GM23338 (cell line): Measurements from ENCODE around the gene ZBTB20. TPM values are rescaled to one million over a fixed set of nuclear protein-coding genes. Genes with fewer than 3 reads are reported as not detected.

Experiments used
- ATAC-seq: fragments of 200-7000 bp; cut with Tn5 transposase; 3 replicates; pipeline ENCODE4 v1.9.1; 2020
- DNase-seq: peaks from one replicate; pipeline ENCODE4 v3.0.0-alpha.2; 2015; ENCODE audit warnings: low spot score
- H2AFZ ChIP-seq: fragments of 200-600 bp; sonication (generic); 2 replicates; pipeline ENCODE4 v1.8.0; 2016; ENCODE audit warnings: antibody characterized with exemption, mild to moderate bottlenecking, moderate library complexity
- H3F3A ChIP-seq: fragments of 200-600 bp; sonication (generic); replicated peaks from 2 replicates; pipeline ENCODE4 v1.8.0; 2017; ENCODE audit warnings: antibody characterized with exemption, mixed run types, low read depth
- H3K27ac ChIP-seq: fragments of 200-600 bp; sonication (generic); 2 replicates; pipeline ENCODE4 v1.6.1; 2016; ENCODE audit warnings: low read depth
- H3K27me3 ChIP-seq: fragments of 200-600 bp; sonication (generic); 2 replicates; pipeline ENCODE4 v1.8.0; 2016; ENCODE audit warnings: mild to moderate bottlenecking, mixed run types, moderate library complexity; ENCODE audit not compliant: insufficient read depth
- H3K36me3 ChIP-seq: fragments of 200-600 bp; sonication (generic); 2 replicates; pipeline ENCODE4 v1.8.0; 2016; ENCODE audit warnings: mild to moderate bottlenecking; ENCODE audit not compliant: insufficient read depth
- H3K4me1 ChIP-seq: fragments of 200-600 bp; sonication (generic); 2 replicates; pipeline ENCODE4 v1.8.0; 2016; ENCODE audit warnings: mild to moderate bottlenecking, moderate library complexity; ENCODE audit not compliant: insufficient read depth
- H3K4me2 ChIP-seq: fragments of 200-600 bp; sonication (generic); 2 replicates; pipeline ENCODE4 v1.7.1; 2017; ENCODE audit warnings: mixed run types
- H3K4me3 ChIP-seq: fragments of 200-600 bp; sonication (generic); 2 replicates; pipeline ENCODE4 v1.6.1; 2016; ENCODE audit warnings: mixed run types
- H3K79me2 ChIP-seq: fragments of 200-600 bp; sonication (generic); replicated peaks from 2 replicates; pipeline ENCODE4 v1.8.0; 2017; ENCODE audit warnings: mild to moderate bottlenecking; ENCODE audit not compliant: insufficient read depth
- H3K9me2 ChIP-seq: fragments of 200-600 bp; sonication (generic); 2 replicates; pipeline ENCODE4 v1.8.0; 2017; ENCODE audit not compliant: insufficient read depth
- H4K20me1 ChIP-seq: fragments of 200-600 bp; sonication (generic); replicated peaks from 2 replicates; pipeline ENCODE4 v1.8.0; 2017; ENCODE audit warnings: mild to moderate bottlenecking; ENCODE audit not compliant: insufficient read depth
- H3K27ac Mint-ChIP-seq: 2 replicates; pipeline ENCODE4 v1.8.0; 2020; ENCODE audit warnings: inconsistent platforms, mild to moderate bottlenecking, moderate library complexity, mixed read lengths
- H3K27me3 Mint-ChIP-seq: 3 replicates; pipeline ENCODE4 v1.8.0; 2022; ENCODE audit warnings: low read depth, mild to moderate bottlenecking, moderate library complexity, mixed read lengths, inconsistent platforms; ENCODE audit not compliant: insufficient read depth, poor library complexity
- H3K36me3 Mint-ChIP-seq: 3 replicates; pipeline ENCODE4 v1.8.0; 2021; ENCODE audit warnings: low read depth, mild to moderate bottlenecking, inconsistent platforms, moderate library complexity, mixed read lengths
- H3K4me1 Mint-ChIP-seq: 3 replicates; pipeline ENCODE4 v1.8.0; 2020; ENCODE audit warnings: mild to moderate bottlenecking, inconsistent platforms, mixed read lengths
- H3K4me3 Mint-ChIP-seq: 3 replicates; pipeline ENCODE4 v1.8.0; 2021; ENCODE audit warnings: moderate library complexity, mild to moderate bottlenecking, inconsistent platforms, mixed read lengths
- H3K9me3 Mint-ChIP-seq: 3 replicates; pipeline ENCODE4 v1.8.0; 2020; ENCODE audit warnings: moderate library complexity, mild to moderate bottlenecking, inconsistent platforms, mixed read lengths
- CREB1 ChIP-seq: fragments of 250-450 bp; sonication (Bioruptor Pico); IDR thresholded peaks from 2 replicates; pipeline ENCODE4 v1.5.0; 2020; ENCODE audit warnings: low read depth, mild to moderate bottlenecking, moderate library complexity
- EZH2 ChIP-seq: fragments of 200-600 bp; sonication (generic); IDR thresholded peaks from one replicate; pipeline ENCODE4 v1.8.0; 2017; ENCODE audit warnings: antibody characterized with exemption, mild to moderate bottlenecking, low read depth; ENCODE audit not compliant: unreplicated experiment
- EZH2phosphoT487 ChIP-seq: fragments of 200-600 bp; sonication (generic); IDR thresholded peaks from one replicate; pipeline ENCODE4 v1.8.1; 2018; ENCODE audit warnings: antibody characterized with exemption; ENCODE audit not compliant: unreplicated experiment
- NANOG ChIP-seq: IDR thresholded peaks from 2 replicates; pipeline ENCODE4 v1.6.1; 2016; ENCODE audit warnings: antibody characterized with exemption, borderline replicate concordance
- polyA plus RNA-seq: library from polyadenylated mRNA; unstranded; fragments of >200 nt; fragmentation: Nextera tagmentation; extraction: Ambion mirVana; gene quantifications from 2 replicates; pipeline ENCODE4 v1.2.1, GENCODE V29; 2016
- total RNA-seq: library from RNA; depleted of rRNA; stranded (reverse); fragments of >200 nt; shearing (Covaris generic); gene quantifications from 2 replicates; pipeline ENCODE4 v1.2.3, GENCODE V29; 2014
- TF ChIP-seq, protein P1 (sequence below): IDR thresholded peaks from 2 replicates; pipeline ENCODE4 v1.6.1; 2016; ENCODE audit warnings: antibody characterized with exemption
- TF ChIP-seq, protein P2 (sequence below): IDR thresholded peaks from one replicate; pipeline ENCODE4 v1.6.1; 2018; ENCODE audit warnings: antibody characterized with exemption; ENCODE audit not compliant: unreplicated experiment
- TF ChIP-seq, protein P3 (sequence below): fragments of 250-450 bp; sonication (Bioruptor Pico); IDR thresholded peaks from 2 replicates; pipeline ENCODE4 v1.5.0; 2020; ENCODE audit warnings: mild to moderate bottlenecking, moderate library complexity

ZBTB20 gene
- total and polyA plus RNA-seq, 2 experiments from 2014 or later: 2.0 to 3.3 TPM

DNA sequence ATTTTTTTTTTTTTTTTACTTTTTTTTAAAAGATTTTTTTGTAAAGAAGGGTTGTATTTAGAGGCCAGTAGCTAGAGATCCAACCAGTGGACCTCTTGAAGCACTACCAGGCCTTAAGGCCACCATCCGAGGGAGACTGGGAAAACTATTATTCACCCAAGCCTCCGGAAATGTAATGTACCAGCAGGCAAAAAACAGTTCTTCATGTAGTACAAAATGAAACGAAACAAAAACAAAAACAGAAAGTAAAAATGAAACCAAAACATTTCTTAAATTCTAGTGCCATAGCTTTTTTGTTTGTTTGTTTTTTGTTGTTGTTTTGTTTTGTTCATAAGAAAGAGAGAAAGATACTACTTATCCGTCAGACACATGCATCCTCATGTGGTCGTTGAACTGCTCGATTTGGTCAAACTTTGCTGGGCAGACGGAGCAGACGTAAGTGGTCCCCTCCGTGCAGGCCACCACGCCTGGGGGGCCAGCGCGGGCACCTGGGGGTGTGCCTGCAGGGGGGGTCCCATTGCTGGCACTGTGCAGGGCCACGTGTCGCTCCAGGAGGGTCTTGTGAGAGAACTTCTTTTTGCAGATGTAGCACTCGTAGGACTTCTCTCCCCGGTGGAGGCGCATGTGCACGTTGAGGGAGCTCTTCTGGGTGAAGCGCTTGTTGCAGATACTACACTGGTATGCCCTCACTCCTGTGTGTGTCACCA is 808.3 kb downstream of the ZBTB20 start:
- Histone ChIP-seq H2AFZ (no peak overlapping the region; the same call in 1 of the 2 replicates), H3K4me3 (no peak overlapping the region), H3K9me2 (no peaks in the 10 kb centered on the region), H3K27ac (no peak overlapping the region), H3K27me3 (no peaks in the 10 kb centered on the region), H3K4me2 (no peak overlapping the region), H3K79me2 (no peaks in the 10 kb centered on the region), H4K20me1 (no peaks in the 10 kb centered on the region), H3K4me1 (peaks cover 20% of the 10 kb centered on the region), H3F3A (no peaks in the 10 kb centered on the region), H3K36me3 (no peaks in the 10 kb centered on the region)
- ATAC-seq (no peak), DNase-seq (no peak)
- peaks cover 4% of the 10 kb centered on the region for H3K27me3 Mint-ChIP-seq
- no peaks in the 10 kb centered on the region for H3K9me3 Mint-ChIP-seq
- no peaks in the 10 kb centered on the region for H3K36me3 Mint-ChIP-seq
- H3K27ac Mint-ChIP-seq: no peak overlapping the region
- H3K4me3 Mint-ChIP-seq: no peak overlapping the region
- TF ChIP-seq, protein P1, sequence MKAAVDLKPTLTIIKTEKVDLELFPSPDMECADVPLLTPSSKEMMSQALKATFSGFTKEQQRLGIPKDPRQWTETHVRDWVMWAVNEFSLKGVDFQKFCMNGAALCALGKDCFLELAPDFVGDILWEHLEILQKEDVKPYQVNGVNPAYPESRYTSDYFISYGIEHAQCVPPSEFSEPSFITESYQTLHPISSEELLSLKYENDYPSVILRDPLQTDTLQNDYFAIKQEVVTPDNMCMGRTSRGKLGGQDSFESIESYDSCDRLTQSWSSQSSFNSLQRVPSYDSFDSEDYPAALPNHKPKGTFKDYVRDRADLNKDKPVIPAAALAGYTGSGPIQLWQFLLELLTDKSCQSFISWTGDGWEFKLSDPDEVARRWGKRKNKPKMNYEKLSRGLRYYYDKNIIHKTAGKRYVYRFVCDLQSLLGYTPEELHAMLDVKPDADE: no peak
- TF ChIP-seq, protein P2, sequence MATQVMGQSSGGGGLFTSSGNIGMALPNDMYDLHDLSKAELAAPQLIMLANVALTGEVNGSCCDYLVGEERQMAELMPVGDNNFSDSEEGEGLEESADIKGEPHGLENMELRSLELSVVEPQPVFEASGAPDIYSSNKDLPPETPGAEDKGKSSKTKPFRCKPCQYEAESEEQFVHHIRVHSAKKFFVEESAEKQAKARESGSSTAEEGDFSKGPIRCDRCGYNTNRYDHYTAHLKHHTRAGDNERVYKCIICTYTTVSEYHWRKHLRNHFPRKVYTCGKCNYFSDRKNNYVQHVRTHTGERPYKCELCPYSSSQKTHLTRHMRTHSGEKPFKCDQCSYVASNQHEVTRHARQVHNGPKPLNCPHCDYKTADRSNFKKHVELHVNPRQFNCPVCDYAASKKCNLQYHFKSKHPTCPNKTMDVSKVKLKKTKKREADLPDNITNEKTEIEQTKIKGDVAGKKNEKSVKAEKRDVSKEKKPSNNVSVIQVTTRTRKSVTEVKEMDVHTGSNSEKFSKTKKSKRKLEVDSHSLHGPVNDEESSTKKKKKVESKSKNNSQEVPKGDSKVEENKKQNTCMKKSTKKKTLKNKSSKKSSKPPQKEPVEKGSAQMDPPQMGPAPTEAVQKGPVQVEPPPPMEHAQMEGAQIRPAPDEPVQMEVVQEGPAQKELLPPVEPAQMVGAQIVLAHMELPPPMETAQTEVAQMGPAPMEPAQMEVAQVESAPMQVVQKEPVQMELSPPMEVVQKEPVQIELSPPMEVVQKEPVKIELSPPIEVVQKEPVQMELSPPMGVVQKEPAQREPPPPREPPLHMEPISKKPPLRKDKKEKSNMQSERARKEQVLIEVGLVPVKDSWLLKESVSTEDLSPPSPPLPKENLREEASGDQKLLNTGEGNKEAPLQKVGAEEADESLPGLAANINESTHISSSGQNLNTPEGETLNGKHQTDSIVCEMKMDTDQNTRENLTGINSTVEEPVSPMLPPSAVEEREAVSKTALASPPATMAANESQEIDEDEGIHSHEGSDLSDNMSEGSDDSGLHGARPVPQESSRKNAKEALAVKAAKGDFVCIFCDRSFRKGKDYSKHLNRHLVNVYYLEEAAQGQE: no peak
- no peak for TF ChIP-seq EZH2phosphoT487
- TF ChIP-seq NANOG: no peak
- TF ChIP-seq, protein P3, sequence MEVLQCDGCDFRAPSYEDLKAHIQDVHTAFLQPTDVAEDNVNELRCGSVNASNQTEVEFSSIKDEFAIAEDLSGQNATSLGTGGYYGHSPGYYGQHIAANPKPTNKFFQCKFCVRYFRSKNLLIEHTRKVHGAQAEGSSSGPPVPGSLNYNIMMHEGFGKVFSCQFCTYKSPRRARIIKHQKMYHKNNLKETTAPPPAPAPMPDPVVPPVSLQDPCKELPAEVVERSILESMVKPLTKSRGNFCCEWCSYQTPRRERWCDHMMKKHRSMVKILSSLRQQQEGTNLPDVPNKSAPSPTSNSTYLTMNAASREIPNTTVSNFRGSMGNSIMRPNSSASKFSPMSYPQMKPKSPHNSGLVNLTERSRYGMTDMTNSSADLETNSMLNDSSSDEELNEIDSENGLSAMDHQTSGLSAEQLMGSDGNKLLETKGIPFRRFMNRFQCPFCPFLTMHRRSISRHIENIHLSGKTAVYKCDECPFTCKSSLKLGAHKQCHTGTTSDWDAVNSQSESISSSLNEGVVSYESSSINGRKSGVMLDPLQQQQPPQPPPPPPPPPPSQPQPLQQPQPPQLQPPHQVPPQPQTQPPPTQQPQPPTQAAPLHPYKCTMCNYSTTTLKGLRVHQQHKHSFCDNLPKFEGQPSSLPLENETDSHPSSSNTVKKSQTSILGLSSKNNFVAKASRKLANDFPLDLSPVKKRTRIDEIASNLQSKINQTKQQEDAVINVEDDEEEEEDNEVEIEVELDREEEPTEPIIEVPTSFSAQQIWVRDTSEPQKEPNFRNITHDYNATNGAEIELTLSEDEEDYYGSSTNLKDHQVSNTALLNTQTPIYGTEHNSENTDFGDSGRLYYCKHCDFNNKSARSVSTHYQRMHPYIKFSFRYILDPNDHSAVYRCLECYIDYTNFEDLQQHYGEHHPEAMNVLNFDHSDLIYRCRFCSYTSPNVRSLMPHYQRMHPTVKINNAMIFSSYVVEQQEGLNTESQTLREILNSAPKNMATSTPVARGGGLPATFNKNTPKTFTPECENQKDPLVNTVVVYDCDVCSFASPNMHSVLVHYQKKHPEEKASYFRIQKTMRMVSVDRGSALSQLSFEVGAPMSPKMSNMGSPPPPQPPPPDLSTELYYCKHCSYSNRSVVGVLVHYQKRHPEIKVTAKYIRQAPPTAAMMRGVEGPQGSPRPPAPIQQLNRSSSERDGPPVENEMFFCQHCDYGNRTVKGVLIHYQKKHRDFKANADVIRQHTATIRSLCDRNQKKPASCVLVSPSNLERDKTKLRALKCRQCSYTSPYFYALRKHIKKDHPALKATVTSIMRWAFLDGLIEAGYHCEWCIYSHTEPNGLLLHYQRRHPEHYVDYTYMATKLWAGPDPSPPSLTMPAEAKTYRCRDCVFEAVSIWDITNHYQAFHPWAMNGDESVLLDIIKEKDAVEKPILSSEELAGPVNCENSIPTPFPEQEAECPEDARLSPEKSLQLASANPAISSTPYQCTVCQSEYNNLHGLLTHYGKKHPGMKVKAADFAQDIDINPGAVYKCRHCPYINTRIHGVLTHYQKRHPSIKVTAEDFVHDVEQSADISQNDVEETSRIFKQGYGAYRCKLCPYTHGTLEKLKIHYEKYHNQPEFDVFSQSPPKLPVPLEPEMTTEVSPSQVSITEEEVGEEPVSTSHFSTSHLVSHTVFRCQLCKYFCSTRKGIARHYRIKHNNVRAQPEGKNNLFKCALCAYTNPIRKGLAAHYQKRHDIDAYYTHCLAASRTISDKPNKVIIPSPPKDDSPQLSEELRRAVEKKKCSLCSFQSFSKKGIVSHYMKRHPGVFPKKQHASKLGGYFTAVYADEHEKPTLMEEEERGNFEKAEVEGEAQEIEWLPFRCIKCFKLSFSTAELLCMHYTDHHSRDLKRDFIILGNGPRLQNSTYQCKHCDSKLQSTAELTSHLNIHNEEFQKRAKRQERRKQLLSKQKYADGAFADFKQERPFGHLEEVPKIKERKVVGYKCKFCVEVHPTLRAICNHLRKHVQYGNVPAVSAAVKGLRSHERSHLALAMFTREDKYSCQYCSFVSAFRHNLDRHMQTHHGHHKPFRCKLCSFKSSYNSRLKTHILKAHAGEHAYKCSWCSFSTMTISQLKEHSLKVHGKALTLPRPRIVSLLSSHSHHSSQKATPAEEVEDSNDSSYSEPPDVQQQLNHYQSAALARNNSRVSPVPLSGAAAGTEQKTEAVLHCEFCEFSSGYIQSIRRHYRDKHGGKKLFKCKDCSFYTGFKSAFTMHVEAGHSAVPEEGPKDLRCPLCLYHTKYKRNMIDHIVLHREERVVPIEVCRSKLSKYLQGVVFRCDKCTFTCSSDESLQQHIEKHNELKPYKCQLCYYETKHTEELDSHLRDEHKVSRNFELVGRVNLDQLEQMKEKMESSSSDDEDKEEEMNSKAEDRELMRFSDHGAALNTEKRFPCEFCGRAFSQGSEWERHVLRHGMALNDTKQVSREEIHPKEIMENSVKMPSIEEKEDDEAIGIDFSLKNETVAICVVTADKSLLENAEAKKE (CRISPR knock-in tag): no peak
- TF ChIP-seq EZH2: no peak
- no peak for TF ChIP-seq CREB1 (CRISPR knock-in tag)
- H3K4me1 Mint-ChIP-seq: peaks cover 34% of the 10 kb centered on the region
